ENCODE data around the gene SRRM3.
A peak's percentile ranks its signal among the peaks of the same experiment; 100 is the strongest.
"Not testable (repeated sequence)": the region's sequence is repeated elsewhere in the genome, so short reads cannot be mapped to it uniquely, and the experiment has no call there.

The SRRM3 gene

DNA sequence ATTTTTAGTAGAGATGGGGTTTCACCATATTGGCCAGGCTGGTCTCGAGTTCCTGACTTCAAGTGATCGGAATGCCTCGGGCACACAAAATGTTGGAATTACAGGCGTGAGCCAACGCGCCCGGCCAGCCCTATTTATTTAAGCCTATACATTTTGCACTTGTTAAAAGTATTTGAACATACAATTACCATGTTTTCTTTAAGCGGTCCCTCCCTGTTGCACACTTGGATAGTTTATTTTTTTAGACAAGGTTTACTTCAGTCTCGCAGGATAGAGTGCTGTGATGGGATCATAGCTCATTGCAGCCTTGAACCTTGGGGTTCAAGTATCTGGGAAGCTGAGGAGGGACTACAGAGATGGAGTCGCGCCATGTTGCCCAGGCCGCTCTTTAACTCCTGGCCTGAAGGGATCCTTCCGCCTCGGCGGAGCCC is 35.7 kb upstream of the SRRM3 start:
- TF ChIP-seq, protein P1, sequence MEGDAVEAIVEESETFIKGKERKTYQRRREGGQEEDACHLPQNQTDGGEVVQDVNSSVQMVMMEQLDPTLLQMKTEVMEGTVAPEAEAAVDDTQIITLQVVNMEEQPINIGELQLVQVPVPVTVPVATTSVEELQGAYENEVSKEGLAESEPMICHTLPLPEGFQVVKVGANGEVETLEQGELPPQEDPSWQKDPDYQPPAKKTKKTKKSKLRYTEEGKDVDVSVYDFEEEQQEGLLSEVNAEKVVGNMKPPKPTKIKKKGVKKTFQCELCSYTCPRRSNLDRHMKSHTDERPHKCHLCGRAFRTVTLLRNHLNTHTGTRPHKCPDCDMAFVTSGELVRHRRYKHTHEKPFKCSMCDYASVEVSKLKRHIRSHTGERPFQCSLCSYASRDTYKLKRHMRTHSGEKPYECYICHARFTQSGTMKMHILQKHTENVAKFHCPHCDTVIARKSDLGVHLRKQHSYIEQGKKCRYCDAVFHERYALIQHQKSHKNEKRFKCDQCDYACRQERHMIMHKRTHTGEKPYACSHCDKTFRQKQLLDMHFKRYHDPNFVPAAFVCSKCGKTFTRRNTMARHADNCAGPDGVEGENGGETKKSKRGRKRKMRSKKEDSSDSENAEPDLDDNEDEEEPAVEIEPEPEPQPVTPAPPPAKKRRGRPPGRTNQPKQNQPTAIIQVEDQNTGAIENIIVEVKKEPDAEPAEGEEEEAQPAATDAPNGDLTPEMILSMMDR (conservative IDR thresholded peaks at IDR 0.05), result no peak
- peak overlapping the region; percentile 86 for H3K27ac ChIP-seq

DNA sequence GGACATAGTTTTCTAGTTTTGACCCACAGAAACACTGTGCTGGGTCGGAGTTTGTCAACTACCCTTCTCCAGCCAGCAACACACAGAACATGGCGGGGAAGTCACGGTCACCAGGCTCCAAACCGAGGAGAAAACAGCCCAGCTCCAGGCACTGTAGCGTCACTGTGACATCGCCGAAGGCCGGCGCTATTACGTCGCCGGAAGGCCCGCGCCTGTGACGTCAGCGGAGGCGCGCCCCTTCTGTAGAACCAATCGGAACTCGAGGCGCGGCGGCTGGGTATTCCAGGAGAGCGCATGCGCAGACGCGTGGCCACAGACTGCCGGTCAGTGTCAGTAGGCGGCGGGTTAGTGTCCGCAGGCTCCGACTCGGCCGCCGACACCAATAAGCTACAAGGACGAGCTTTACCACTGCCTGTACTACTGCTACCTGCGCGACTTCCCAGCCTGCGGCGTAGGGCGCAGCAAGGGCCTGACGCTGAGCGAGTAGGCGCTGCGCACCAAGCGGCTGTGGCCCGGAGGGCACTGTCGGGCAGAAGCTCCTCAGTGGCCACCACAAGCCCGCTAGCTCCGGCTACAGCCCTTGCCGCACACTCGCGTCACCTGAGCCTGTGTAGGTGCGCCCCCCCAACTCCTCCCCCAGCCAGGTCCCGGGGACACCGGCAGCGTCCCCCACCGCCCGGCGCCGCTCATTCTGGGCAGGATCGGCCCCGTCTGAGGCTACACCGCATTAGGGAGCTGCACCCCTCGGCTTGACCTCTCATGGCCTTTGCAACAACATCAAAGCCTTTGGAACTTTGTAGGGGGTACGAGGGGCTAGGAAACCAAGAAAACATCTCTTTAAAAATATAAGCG is 35.1 kb upstream of the SRRM3 start:
- TF ChIP-seq, protein P1 (conservative IDR thresholded peaks at IDR 0.05), result peak; percentile 34
- peak overlapping the region; percentile 86 for H3K27ac ChIP-seq

DNA sequence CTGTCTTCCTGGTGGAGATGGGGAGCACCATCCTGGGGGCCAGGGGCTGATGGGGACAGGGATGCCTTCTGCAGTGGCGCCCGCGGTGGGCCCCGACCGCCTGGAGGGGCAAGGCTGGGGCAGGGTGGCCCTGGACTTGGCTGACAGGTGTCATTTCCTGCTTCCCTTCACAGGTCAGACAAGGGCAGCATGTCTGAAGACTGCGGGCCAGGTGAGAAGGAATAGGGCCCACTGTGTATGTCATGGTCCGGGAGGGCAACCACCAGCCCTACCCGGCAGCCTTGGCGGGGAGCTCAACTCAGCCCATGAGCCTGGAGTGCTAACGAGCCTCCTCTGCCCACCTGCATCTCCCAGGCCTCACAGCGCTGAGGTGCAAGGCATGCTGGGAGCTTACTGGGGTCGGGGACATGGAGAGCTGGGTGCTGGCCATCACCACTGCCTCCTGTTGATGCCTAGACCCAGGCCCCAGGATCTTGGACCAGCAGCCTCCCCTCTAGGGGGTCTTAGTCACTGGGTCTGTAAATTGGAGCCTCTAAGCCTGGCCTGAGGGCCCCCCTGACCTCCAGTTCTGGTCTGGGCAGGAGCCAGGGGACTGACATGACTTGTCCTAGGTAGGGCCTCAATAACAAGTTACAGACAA is 28.0 kb upstream of the SRRM3 start:
- no peak overlapping the region for H3K27ac ChIP-seq
- TF ChIP-seq, protein P1 (conservative IDR thresholded peaks at IDR 0.05), result no peak

DNA sequence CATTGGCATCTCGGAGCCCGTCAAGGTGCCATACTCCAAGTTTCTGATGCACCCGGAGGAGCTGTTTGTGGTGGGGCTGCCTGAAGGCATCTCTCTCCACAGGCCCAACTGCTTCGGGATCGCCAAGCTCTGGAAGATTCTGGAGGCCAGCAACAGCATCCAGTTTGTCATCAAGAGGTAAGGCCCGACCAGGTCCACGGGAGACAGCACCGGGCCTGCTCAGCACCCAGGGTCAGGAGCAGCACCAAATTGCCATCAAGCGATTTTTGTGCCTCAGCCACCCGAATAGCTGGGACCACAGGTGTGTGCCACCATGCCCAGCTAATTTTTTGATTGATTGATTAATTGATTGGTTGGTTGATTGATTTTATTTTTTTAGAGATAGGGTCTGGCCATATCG is 24.7 kb upstream of the SRRM3 start:
- not testable (repeated sequence) for H3K27ac ChIP-seq

DNA sequence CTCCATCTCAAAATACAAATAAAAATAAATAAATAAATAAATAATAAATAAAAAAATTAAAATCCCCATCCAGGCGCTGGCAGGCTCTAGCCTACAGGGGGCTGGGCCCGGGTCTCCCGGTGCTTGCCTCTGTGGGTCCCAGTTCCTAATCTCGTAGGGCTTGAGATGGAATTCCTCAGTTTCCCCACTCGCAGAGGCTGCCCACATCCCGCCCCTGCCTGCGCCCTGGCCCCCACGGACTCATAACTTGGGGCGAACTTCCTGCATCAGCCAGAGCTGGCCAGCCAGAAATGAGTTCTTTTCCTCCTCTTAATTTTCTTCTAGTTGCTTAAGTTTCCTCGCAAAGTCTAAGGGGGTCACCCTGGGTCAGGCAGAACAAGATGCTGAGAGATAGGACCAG is 22.0 kb upstream of the SRRM3 start:
- TF ChIP-seq, protein P1 (conservative IDR thresholded peaks at IDR 0.05), result no peak
- no peak overlapping the region for H3K27ac ChIP-seq

DNA sequence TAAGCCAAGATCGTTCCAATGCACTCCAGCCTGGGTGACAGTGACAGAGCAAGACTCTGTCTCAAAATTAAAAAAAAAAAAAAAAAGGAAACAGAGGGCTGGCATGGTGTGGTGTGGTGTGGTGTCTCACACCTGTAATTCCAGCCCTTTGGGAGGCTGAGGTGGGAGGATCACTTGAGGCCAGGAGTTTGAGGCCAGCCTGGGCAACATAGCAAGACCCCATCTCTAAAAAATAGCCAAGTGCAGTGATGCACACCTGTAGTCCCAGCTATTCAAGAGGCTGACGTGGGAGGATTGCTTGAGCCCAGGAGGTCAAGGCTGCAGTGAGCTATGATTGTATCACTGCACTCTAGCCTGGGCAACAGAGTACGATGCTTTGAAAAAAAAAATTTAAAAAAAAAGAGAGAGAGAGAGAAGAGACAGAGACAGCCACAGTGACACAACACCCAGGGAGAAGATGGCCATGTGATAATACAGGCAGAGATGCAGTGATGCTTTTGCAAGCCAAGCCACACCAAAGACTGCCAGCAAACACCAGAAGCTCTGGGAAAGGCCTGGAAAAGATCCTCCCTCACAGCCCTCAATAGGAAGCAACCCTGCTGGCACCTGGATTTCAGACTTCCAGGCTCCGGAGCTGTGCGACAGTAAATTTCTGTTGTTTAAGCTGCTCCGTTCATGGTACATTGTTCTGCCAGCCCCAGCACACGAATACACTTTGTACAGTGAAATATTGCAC is 19.3 kb upstream of the SRRM3 start:
- TF ChIP-seq, protein P1 (conservative IDR thresholded peaks at IDR 0.05), result no peak
- H3K27ac ChIP-seq, result no peak overlapping the region

DNA sequence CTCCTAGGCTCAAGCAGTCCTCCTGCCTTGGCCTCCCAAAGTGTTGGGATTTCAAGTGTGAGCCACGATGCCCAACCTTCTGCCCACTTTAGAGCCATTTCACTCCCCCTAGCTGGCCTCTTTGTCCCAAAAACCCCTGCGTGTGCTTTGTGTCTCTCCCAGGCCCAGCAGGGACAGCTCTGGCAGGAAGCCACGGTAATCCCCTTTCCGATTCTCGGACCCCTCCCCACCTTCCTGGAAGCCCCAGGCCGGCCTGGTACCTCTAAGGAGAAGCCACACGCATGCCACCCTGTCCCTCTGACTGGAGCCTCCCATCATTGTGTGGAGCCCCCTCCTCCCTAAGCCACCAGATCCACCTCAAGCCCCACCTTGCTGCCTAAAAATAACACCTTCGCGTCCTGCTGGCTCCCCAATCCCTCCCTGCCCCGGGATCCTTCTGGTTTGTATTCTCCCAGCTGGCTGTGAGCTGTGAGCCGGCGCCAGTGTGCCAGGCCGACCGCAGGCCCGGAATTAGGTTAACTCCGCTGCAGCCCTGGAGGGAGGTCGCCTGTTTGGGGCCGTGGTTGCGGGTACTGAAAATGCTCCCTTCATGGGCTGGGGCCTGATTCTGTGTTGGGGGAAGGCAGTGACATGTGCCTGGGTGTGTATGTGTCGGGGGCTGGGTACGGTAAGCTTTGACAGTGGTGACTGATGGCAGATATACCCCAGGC is 16.4 kb upstream of the SRRM3 start:
- H3K27ac ChIP-seq, result no peak overlapping the region
- TF ChIP-seq, protein P1 (conservative IDR thresholded peaks at IDR 0.05), result no peak

Measured in VCaP (cell line).